SU-DHL-6 (cell line): ENCODE data around the gene NCKAP5.

Experiments used
- H2AFZ ChIP-seq: fragments of 200-600 bp; sonication (generic); 2 replicates; pipeline ENCODE4 v1.6.1; 2014; ENCODE audit warnings: low read depth, mild to moderate bottlenecking, moderate library complexity, mixed read lengths, antibody characterized with exemption, low read length; ENCODE audit not compliant: severe bottlenecking
- H3F3A ChIP-seq: fragments of 200-600 bp; shearing (Covaris generic); 2 replicates; pipeline ENCODE4 v1.6.0; 2016; ENCODE audit warnings: antibody characterized with exemption, mild to moderate bottlenecking; ENCODE audit not compliant: insufficient read depth
- H3K27ac ChIP-seq: fragments of 200-600 bp; sonication (generic); 2 replicates; pipeline ENCODE4 v1.5.1; 2016; ENCODE audit warnings: low read depth, mild to moderate bottlenecking, low read length, moderate library complexity, mixed read lengths
- H3K27me3 ChIP-seq: fragments of 200-600 bp; sonication (generic), shearing (Covaris generic); 2 replicates; pipeline ENCODE4 v1.6.0; 2014; ENCODE audit warnings: mild to moderate bottlenecking, low read length
- H3K36me3 ChIP-seq: fragments of 200-600 bp; sonication (generic); 2 replicates; pipeline ENCODE4 v1.6.1; 2014; ENCODE audit warnings: mild to moderate bottlenecking, low read length, mixed read lengths
- H3K4me2 ChIP-seq: fragments of 300-600, 200-600 bp; shearing (Covaris generic), sonication (generic); 2 replicates; pipeline ENCODE4 v1.6.0; 2014; ENCODE audit warnings: low read length, low read depth, mild to moderate bottlenecking; ENCODE audit not compliant: poor library complexity, severe bottlenecking
- H3K4me3 ChIP-seq: fragments of 200-600 bp; sonication (generic); 2 replicates; pipeline ENCODE4 v1.5.1; 2014; ENCODE audit warnings: antibody characterized with exemption, low read length, mild to moderate bottlenecking, mixed read lengths; ENCODE audit not compliant: insufficient read depth, poor library complexity, severe bottlenecking
- H3K79me2 ChIP-seq: fragments of 200-600 bp; sonication (generic); 2 replicates; pipeline ENCODE4 v1.6.1; 2014; ENCODE audit warnings: mild to moderate bottlenecking, low read length, moderate library complexity; ENCODE audit not compliant: insufficient read depth
- H3K9ac ChIP-seq: fragments of 200-600 bp; sonication (generic); 2 replicates; pipeline ENCODE4 v1.7.0; 2014; ENCODE audit warnings: mild to moderate bottlenecking, low read length
- H3K9me2 ChIP-seq: fragments of 200-600 bp; sonication (generic); replicated peaks from 2 replicates; pipeline ENCODE4 v1.6.1; 2014; ENCODE audit warnings: low read length; ENCODE audit not compliant: insufficient read depth
- H3K9me3 ChIP-seq: fragments of 200-600 bp; sonication (generic); 2 replicates; pipeline ENCODE4 v1.6.1; 2014; ENCODE audit warnings: low read length, mixed read lengths; ENCODE audit not compliant: insufficient read depth
- H4K20me1 ChIP-seq: fragments of 200-600 bp; sonication (generic); 2 replicates; pipeline ENCODE4 v1.6.1; 2014; ENCODE audit warnings: low read depth, mild to moderate bottlenecking, antibody characterized with exemption, low read length, moderate library complexity, mixed read lengths
- EZH2phosphoT487 ChIP-seq: fragments of 200-600 bp; sonication (generic), shearing (Covaris generic); conservative IDR thresholded peaks from 2 replicates; pipeline ENCODE4 v1.6.1; 2018; ENCODE audit warnings: mild to moderate bottlenecking, antibody characterized with exemption, low read length, moderate library complexity, mixed read lengths
- TF ChIP-seq, protein P1 (sequence below): fragments of 200-600 bp; sonication (generic); IDR thresholded peaks from one replicate; pipeline ENCODE4 v1.5.1; 2017; ENCODE audit warnings: antibody characterized with exemption, mild to moderate bottlenecking, low read length, moderate library complexity; ENCODE audit not compliant: insufficient read depth, poor library complexity, severe bottlenecking

NCKAP5 gene

DNA sequence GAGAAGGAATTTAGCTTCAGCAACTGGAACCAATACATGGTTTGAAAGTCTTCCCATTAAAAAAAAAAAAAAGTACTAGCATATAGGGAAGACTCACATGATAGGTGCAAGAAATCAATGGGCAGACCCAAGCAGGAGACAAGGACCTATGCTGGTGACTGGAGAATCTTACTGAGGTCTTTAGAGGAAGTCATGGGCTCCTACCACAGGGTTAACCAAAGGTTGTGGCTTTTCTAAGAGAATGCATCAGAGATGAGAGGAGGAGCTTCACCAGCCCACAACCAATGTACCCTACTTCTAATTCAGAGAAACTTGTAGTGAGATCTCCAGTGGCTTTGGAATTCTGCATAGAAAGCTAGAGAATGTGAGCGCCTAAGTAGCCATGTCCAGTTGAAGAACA lies 207.4 kb downstream of the NCKAP5 start:
- H2AFZ ChIP-seq: no peak overlapping the region
- H4K20me1 ChIP-seq: no peaks in the 10 kb centered on the region
- H3K27ac ChIP-seq: no peak overlapping the region
- no peaks in the 10 kb centered on the region for H3K79me2 ChIP-seq
- no peaks in the 10 kb centered on the region for H3K9me3 ChIP-seq
- H3K9me2 ChIP-seq: no peaks in the 10 kb centered on the region
- H3K4me2 ChIP-seq: no peak overlapping the region
- TF ChIP-seq, protein P1, sequence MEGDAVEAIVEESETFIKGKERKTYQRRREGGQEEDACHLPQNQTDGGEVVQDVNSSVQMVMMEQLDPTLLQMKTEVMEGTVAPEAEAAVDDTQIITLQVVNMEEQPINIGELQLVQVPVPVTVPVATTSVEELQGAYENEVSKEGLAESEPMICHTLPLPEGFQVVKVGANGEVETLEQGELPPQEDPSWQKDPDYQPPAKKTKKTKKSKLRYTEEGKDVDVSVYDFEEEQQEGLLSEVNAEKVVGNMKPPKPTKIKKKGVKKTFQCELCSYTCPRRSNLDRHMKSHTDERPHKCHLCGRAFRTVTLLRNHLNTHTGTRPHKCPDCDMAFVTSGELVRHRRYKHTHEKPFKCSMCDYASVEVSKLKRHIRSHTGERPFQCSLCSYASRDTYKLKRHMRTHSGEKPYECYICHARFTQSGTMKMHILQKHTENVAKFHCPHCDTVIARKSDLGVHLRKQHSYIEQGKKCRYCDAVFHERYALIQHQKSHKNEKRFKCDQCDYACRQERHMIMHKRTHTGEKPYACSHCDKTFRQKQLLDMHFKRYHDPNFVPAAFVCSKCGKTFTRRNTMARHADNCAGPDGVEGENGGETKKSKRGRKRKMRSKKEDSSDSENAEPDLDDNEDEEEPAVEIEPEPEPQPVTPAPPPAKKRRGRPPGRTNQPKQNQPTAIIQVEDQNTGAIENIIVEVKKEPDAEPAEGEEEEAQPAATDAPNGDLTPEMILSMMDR: no peak
- no peak for TF ChIP-seq EZH2phosphoT487
- H3K36me3 ChIP-seq: no peaks in the 10 kb centered on the region
- no peaks in the 10 kb centered on the region for H3K27me3 ChIP-seq
- H3K4me3 ChIP-seq: no peak overlapping the region
- no peak overlapping the region for H3K9ac ChIP-seq
- H3F3A ChIP-seq: no peaks in the 10 kb centered on the region

DNA sequence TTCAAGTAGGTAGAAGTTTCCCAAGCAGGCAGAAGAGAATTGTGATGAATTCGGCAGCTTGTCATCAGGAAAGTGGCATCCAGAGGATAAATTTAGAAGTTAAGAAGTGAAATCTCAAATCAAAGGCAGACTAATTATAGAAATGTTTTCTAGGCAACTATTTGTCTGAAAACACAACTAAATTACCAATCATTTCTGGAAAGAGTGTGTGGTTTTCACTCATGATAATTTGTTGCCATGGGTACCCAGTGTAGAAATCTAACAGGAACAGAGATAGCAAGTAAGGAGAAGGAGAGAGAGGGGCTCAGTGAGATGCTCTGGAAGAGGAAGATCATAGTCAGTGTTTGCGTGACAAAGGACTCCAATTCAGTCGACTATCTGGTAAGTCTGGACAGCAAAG lies 208.1 kb downstream of the NCKAP5 start:
- Histone ChIP-seq H3F3A (no peaks in the 10 kb centered on the region), H3K4me3 (no peak overlapping the region), H3K9ac (no peak overlapping the region), H3K27ac (no peak overlapping the region), H2AFZ (no peak overlapping the region), H3K36me3 (no peaks in the 10 kb centered on the region), H4K20me1 (no peaks in the 10 kb centered on the region), H3K9me3 (no peaks in the 10 kb centered on the region), H3K4me2 (no peak overlapping the region), H3K9me2 (no peaks in the 10 kb centered on the region), H3K27me3 (no peaks in the 10 kb centered on the region), H3K79me2 (no peaks in the 10 kb centered on the region)
- TF ChIP-seq, protein P1: no peak
- TF ChIP-seq EZH2phosphoT487: no peak

DNA sequence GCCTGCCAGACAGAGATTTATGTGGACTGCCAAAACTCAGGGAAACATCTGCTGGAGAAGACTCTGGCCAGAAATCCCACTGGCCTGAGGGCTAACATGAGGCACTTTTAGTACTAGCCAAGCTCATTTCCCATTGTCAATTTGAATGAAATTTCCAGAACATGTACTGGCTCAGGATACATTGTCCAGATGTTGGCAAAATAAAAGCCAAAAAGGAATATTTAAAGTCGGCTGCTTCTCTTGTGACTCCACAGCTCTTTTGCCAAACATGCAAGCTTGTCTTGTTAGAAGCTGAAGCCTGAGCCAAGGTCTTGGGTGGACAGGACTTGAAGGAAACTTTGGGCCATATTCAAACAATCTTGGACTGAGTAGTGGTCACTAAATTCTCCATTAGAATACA lies 215.5 kb downstream of the NCKAP5 start:
- H3K9me3 ChIP-seq: no peaks in the 10 kb centered on the region
- H3K27ac ChIP-seq: no peak overlapping the region
- no peak overlapping the region for H3K4me3 ChIP-seq
- no peaks in the 10 kb centered on the region for H3K79me2 ChIP-seq
- H3K9ac ChIP-seq: no peak overlapping the region
- no peaks in the 10 kb centered on the region for H3K9me2 ChIP-seq
- H2AFZ ChIP-seq: no peak overlapping the region
- H3K27me3 ChIP-seq: no peaks in the 10 kb centered on the region
- TF ChIP-seq EZH2phosphoT487: no peak
- TF ChIP-seq, protein P1: no peak
- no peaks in the 10 kb centered on the region for H4K20me1 ChIP-seq
- no peaks in the 10 kb centered on the region for H3F3A ChIP-seq
- H3K4me2 ChIP-seq: no peak overlapping the region
- no peaks in the 10 kb centered on the region for H3K36me3 ChIP-seq
